NCI-H748 (cell line): Measurements from ENCODE around the gene NOS1AP.
"Not testable (repeated sequence)": the region's sequence is repeated elsewhere in the genome, so short reads cannot be mapped to it uniquely, and the experiment has no call there.

ENCODE experiments used
- DNase-seq: peaks from one replicate; lab custom pipeline; 2025; ENCODE audit not compliant: unreplicated experiment; lab: John Stamatoyannopoulos, UW

NOS1AP gene

GRCh38 chr1:162165528-162165927, 96.0 kb downstream of the NOS1AP start:
- DNase-seq: peak; percentile 13

DNA sequence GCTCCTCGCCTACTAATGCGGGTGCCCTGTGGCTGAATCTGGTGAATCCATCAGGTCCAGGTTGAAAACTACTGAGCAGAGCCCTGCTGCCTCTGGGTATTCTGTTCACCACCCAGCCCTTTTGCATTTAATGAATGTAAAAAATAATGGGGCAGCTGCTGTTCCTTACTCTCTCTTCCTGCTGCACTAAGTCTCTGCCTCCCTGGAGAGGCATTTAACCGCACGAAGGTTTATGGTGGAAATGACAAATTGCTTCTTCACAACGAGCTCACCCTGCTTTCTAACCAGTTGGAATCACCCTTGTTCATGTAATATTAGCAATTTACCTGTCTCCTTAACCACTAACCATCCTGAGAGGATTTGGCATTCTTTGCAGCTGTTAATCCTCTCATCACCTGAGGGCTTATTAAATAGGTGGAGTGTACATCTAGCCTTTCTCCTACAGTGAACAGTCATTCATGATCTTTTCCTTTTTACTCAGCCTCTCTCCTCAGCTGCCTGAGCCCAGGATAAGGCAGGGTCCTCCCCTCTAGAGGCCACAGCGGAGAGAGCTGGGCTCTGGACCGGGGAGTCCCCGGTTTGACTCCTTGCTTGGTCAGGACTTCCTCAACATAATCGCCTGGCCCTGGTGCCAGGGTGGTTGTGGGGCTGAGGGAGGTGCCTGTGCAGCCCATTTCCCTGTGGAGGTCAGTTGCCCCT, 97.6 kb downstream of the NOS1AP start:
- DNase-seq: no peak

- DNase-seq: no peak
Observed at GRCh38 chr1:162168261-162168660, 98.8 kb downstream of the NOS1AP start.

GRCh38 chr1:162169031-162169790, 99.7 kb downstream of the NOS1AP start:
- no peak for DNase-seq

- no peak for DNase-seq
Observed at GRCh38 chr1:162171111-162171510, 101.6 kb downstream of the NOS1AP start.

- no peak for DNase-seq
Observed at GRCh38 chr1:162172311-162173102, 103.0 kb downstream of the NOS1AP start.

DNA sequence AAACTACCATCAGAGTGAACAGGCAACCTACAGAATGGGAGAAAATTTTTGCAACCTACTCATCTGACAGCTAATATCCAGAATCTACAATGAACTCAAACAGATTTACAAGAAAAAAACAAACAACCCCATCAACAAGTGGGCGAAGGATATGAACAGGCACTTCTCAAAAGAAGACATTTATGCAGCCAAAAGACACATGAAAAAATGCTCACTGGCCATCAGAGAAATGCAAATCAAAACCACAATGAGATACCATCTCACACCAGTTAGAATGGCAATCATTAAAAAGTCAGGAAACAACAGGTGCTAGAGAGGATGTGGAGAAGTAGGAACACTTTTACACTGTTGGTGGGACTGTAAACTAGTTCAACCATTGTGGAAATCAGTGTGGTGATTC, 104.1 kb downstream of the NOS1AP start:
- DNase-seq: not testable (repeated sequence)

GRCh38 chr1:162174027-162174426, 104.5 kb downstream of the NOS1AP start:
- DNase-seq: not testable (repeated sequence)

DNA sequence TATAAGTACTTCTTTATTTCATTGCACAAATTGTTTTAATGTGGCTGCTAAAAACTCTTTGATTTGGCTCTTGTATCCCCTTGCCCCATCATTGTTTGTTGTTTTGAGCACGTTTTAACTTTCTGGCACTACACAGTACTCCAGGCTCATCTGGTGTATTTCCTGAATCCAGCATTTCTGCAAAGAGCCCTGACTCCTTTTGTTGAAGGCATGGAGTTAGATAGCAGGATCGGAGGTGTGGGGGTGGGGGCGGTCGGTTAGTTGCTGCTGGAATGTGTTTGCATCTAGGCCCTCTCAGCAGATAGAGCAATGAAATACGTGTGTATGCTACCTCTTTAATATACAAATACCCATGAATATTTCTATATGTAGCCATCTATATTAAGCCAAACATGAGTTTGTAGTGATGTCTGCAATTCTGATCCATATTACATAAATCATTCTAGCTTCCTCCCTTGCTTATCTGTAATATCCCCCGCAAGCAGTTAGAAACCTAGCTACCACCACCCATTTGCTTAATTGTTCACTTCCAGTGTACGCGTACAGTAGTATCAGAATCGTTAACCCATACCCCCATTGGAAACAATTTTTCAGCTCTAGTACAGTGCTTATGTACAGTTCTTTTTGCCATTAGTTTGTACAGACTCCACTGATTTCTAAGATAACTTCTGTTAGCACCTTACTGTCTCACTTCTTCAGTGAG, 106.0 kb downstream of the NOS1AP start:
- DNase-seq: no peak

GRCh38 chr1:162177126-162177525, 107.6 kb downstream of the NOS1AP start:
- DNase-seq: no peak

GRCh38 chr1:162178432-162178831, 108.9 kb downstream of the NOS1AP start:
- no peak for DNase-seq

DNA sequence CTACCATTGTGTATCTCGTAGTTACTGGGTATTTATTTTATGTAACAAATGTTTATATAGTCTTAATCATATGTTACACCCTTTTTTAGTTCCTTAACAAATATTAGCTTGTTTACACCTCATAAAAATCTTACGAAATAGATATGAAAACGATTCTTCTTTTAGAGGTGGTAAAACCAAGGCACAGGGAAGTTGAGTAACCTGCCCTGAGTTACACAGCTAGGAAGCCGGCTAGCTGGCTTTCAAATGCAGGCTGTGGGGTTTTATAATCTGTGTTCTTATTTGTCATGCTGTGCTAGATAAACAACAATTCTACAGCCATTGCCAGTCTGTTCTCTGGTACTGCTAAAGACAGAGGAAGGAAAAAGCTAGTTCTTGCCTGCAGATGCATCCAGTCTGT, 109.6 kb downstream of the NOS1AP start:
- DNase-seq: peak; percentile 11

- no peak for DNase-seq
Observed at GRCh38 chr1:162180813-162181212, 111.3 kb downstream of the NOS1AP start.

GRCh38 chr1:162182090-162182489, 112.6 kb downstream of the NOS1AP start:
- DNase-seq: no peak

GRCh38 chr1:162185314-162186025, 116.0 kb downstream of the NOS1AP start:
- DNase-seq: no peak

DNA sequence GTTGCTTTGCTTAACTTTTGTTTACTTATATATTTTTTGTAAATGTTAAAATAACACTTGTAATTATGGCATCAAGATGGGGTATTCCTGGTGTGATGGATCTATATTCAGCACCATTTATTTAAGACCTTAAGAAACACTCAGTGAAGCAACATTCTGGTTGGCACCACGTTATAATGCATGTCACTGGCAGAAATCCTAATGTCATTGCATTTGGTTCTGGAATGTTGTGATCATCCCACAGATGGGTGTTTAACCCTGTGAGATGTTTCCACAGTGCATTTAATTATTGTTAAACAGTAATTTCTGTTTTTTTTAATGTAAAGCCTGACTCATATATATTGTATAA, 116.5 kb downstream of the NOS1AP start:
- DNase-seq: no peak

- DNase-seq: no peak
Observed at GRCh38 chr1:162186406-162186805, 116.9 kb downstream of the NOS1AP start.

DNA sequence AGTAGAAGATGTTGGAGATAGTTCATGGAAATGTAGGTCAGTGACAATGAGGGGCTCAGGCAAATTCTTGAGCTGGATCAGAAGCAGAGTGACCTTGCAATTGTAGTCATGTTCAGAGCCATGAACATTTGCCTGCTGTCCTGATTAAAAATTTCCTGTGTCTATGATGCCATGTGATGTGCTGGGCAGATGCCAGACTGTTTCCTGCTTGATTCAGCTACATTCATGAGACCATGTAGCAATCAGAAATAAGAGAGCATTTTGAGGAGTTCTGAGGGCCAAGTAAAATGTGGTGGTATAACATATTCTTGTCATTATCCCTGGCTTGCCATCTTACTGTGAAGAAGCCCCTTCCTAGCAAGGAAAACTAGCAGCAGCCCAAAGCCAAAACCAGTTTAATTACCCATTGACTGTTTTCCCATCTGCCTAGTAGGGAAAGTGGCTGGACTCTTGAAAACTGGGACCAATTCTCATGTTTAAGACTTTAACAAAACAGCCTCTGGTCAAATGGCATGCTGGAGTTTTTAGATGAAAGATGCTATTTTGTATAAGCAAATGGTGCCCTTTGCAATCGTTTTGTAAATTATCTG, 118.3 kb downstream of the NOS1AP start:
- DNase-seq: no peak

DNA sequence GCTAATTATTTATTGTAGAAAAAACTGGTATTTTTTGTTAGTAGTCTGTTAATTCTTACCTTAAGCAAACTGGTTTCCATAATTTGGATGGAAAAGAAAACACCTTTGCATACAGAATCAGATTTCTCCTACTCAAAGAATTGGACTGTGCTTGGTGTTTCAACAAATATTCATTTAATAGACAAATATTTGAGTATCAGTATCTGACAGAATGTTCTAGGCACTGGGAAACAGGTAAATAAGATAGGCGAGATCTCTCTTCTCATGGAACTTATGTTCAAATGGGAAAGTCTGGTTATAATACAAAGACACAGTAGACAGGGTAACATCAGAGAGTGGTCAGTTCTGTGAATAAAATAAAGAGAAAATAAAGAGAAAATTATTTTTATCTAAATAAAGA, 119.9 kb downstream of the NOS1AP start:
- no peak for DNase-seq
